RWPE1 (cell line): Measurements from ENCODE around the gene SLITRK6.

Experiments
- CTCF ChIA-PET: fragments of 350-600 bp; sonication (Branson Sonifier 250); formaldehyde crosslinking; extraction: SDS; loops from one replicate; lab custom pipeline; 2021; lab: Yijun Ruan, JAX
- POLR2A ChIA-PET: fragments of 400-600 bp; formaldehyde crosslinking; extraction: SDS; loops from one replicate; lab custom pipeline; 2020; ENCODE audit warnings: antibody characterized with exemption; ENCODE audit not compliant: low non-redundant PET; lab: Yijun Ruan, JAX
- DNase-seq: peaks from one replicate; pipeline ENCODE4 v3.0.0; 2012; ENCODE audit warnings: low spot score
- H3K27ac ChIP-seq: fragments of 450-650 bp; 2 replicates; pipeline ENCODE4 v1.5.1; 2017
- CTCF ChIP-seq: fragments of 450-650 bp; conservative IDR thresholded peaks from 2 replicates; pipeline ENCODE4 v1.5.1; 2017; ENCODE audit warnings: low read depth, mild to moderate bottlenecking

The SLITRK6 gene

GRCh38 chr13:85825454-85825853 is 26.2 kb upstream of the SLITRK6 start:
- no peak for TF ChIP-seq CTCF
- POLR2A ChIA-PET = no interaction called here
- H3K27ac ChIP-seq = no peak overlapping the region
- peak; percentile 0 for DNase-seq
- CTCF ChIA-PET = interaction anchor here (0.6 kb wide), 1 partner anchor 72 kb away, joined by 3 read pairs; no protein-coding TSS in a partner anchor

- no peak overlapping the region for H3K27ac ChIP-seq
- no peak for DNase-seq
- no peak for TF ChIP-seq CTCF
- ChIA-PET POLR2A (no interaction called here), CTCF (no interaction called here)
Observed at GRCh38 chr13:85823832-85824231, 24.6 kb upstream of the SLITRK6 start.

GRCh38 chr13:85819513-85819912 is 20.3 kb upstream of the SLITRK6 start:
- POLR2A ChIA-PET = no interaction called here
- no peak overlapping the region for H3K27ac ChIP-seq
- no peak for DNase-seq
- CTCF ChIA-PET = no interaction called here
- TF ChIP-seq CTCF = no peak

GRCh38 chr13:85816413-85816812 is 17.2 kb upstream of the SLITRK6 start:
- DNase-seq = peak; percentile 0
- TF ChIP-seq CTCF = peak; percentile 17; the same call in 1 of the 2 replicates
- ChIA-PET POLR2A (no interaction called here), CTCF (interaction anchor here (0.9 kb wide), 1 partner anchor 920 kb away, joined by 4 read pairs; no protein-coding TSS in a partner anchor)
- no peak overlapping the region for H3K27ac ChIP-seq

- no peak for TF ChIP-seq CTCF
- ChIA-PET POLR2A (no interaction called here), CTCF (interaction anchor here (0.7 kb wide), 1 partner anchor 899 kb away, joined by 3 read pairs; no protein-coding TSS in a partner anchor)
- H3K27ac ChIP-seq = no peak overlapping the region
- DNase-seq = no peak
Observed at GRCh38 chr13:85812282-85812681, 13.1 kb upstream of the SLITRK6 start.

- no peak for DNase-seq
- no peak for TF ChIP-seq CTCF
- CTCF ChIA-PET = no interaction called here
- POLR2A ChIA-PET = no interaction called here
- no peak overlapping the region for H3K27ac ChIP-seq
Observed at GRCh38 chr13:85808811-85809210, 9.6 kb upstream of the SLITRK6 start.
